ENCODE results near the gene RBFOX1.

DNA sequence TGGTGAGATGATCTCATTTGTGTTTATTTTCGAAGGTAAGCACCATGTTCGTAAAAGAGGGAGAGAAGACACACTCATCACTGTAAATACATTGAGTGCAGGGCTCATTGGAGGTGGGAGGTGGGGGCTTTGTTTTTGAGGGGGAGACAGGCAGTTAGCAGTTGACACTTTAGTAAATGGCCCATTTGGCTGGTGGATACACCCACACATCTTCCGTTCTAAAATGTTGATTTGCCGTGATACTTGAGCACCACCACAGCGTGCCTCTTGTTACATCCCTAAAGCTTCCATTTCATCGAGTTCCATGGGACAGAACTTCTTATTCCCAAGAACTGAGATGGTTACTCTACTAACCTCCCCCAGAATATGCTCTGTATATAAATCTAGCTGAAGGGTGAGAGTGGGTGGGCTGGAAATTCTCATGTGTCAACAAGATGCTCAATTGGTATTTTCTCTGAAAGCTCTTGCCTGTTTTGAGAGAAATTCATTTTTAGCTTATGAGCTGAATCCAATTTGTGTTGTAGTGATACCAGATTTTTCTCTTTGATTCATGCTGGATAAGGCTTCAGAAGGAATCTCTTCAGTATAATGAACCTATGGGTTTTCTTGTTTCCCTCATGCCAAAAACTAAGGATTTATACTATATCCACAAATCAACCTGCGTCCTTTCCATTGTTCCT, 314.3 kb downstream of the RBFOX1 start:
- TF ChIP-seq, protein P1, sequence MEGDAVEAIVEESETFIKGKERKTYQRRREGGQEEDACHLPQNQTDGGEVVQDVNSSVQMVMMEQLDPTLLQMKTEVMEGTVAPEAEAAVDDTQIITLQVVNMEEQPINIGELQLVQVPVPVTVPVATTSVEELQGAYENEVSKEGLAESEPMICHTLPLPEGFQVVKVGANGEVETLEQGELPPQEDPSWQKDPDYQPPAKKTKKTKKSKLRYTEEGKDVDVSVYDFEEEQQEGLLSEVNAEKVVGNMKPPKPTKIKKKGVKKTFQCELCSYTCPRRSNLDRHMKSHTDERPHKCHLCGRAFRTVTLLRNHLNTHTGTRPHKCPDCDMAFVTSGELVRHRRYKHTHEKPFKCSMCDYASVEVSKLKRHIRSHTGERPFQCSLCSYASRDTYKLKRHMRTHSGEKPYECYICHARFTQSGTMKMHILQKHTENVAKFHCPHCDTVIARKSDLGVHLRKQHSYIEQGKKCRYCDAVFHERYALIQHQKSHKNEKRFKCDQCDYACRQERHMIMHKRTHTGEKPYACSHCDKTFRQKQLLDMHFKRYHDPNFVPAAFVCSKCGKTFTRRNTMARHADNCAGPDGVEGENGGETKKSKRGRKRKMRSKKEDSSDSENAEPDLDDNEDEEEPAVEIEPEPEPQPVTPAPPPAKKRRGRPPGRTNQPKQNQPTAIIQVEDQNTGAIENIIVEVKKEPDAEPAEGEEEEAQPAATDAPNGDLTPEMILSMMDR (IDR thresholded peaks at IDR 0.05) = no peak
- TF ChIP-seq EZH2 (IDR thresholded peaks at IDR 0.05; ENCODE audit: borderline replicate concordance, insufficient read depth, low read depth, low read length, poor library complexity, severe bottlenecking) = no peak
